Parathyroid adenoma (tissue), 2 donors: ENCODE measurements around the gene EFHC1.

ENCODE experiments used
- H2AFZ ChIP-seq: fragments of 300-600 bp; sonication (generic); one replicate; pipeline ENCODE4 v1.7.0; 2017; ENCODE audit warnings: antibody characterized with exemption, mild to moderate bottlenecking
- H3K27ac ChIP-seq: fragments of 300-600 bp; sonication (generic); one replicate; pipeline ENCODE4 v1.7.0; 2017
- H3K27me3 ChIP-seq: fragments of 300-600 bp; sonication (generic); one replicate; pipeline ENCODE4 v1.7.0; 2017; ENCODE audit warnings: low read length; ENCODE audit not compliant: control insufficient read depth, insufficient read depth
- H3K36me3 ChIP-seq: fragments of 300-600 bp; sonication (generic); one replicate; pipeline ENCODE4 v1.7.0; 2017; ENCODE audit warnings: low read length; ENCODE audit not compliant: control insufficient read depth, insufficient read depth
- H3K4me1 ChIP-seq: fragments of 300-600 bp; sonication (generic); one replicate; pipeline ENCODE4 v1.7.0; 2017; ENCODE audit warnings: control low read depth
- H3K4me2 ChIP-seq: fragments of 300-600 bp; sonication (generic); one replicate; pipeline ENCODE4 v1.7.0; 2017; ENCODE audit warnings: low read length
- H3K4me3 ChIP-seq: fragments of 300-600 bp; sonication (generic); one replicate; pipeline ENCODE4 v1.7.0; 2017; ENCODE audit warnings: low read depth, low read length
- H3K79me2 ChIP-seq: fragments of 300-600 bp; sonication (generic); one replicate; pipeline ENCODE4 v1.7.0; 2017; ENCODE audit warnings: control low read depth
- H3K9ac ChIP-seq: fragments of 300-600 bp; sonication (generic); one replicate; pipeline ENCODE4 v1.7.0; 2017; ENCODE audit warnings: mild to moderate bottlenecking
- H3K9me3 ChIP-seq: fragments of 300-600 bp; sonication (generic); one replicate; pipeline ENCODE4 v1.7.0; 2017; ENCODE audit warnings: low read length; ENCODE audit not compliant: control insufficient read depth
- TF ChIP-seq, protein P1 (sequence below): fragments of 300-600 bp; sonication (generic); IDR thresholded peaks from one replicate; pipeline ENCODE4 v1.7.0; 2017; ENCODE audit warnings: antibody characterized with exemption, mild to moderate bottlenecking
- donor health status: primary hyperparathyroidism.

Gene EFHC1

DNA sequence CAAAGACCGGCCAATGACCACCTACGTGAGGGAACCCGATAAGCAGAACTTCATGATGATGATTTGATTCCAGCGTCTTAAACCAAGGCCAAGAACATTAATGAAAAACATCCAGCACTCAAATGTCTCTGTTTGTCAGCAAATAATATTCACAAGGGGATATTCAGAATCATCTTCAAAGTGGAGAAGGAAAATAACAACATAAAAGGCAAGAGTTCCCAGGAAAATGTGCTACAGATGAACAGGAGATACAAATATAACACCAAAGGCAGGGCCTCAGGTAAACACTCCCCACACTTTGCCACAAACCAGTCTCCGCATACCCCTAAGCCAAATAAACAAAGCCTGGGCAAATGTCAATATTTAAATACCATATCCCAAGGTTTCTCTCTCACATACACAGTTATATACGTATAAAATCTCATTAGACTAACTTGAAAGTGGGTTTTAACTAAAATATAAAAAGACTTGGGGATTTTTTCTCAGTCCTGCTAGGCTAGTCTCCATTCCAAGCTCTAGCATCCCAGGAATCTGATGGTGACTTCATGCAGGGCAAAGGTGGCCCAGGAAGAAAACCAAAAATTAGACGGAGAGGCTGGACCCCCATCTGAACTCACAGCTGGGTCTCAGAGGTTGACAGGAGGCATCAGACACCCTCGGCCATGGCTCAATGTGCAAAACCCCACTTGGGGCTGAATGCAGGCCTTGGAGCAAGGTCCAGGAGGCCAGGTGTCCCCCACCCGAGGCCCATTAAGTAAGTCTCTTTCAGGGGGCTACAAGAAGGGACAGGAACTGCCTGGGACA, 124.7 kb downstream of the EFHC1 start:
- Histone ChIP-seq H3K4me1 (no peaks in the 10 kb centered on the region), H3K36me3 (no peaks in the 10 kb centered on the region), H3K4me3 (no peak overlapping the region), H3K9me3 (no peaks in the 10 kb centered on the region), H3K9ac (no peak overlapping the region), H3K27me3 (no peaks in the 10 kb centered on the region), H3K27ac (no peak overlapping the region), H2AFZ (no peak overlapping the region), H3K79me2 (peaks cover 27% of the 10 kb centered on the region), H3K4me2 (no peak overlapping the region)
- TF ChIP-seq, protein P1, sequence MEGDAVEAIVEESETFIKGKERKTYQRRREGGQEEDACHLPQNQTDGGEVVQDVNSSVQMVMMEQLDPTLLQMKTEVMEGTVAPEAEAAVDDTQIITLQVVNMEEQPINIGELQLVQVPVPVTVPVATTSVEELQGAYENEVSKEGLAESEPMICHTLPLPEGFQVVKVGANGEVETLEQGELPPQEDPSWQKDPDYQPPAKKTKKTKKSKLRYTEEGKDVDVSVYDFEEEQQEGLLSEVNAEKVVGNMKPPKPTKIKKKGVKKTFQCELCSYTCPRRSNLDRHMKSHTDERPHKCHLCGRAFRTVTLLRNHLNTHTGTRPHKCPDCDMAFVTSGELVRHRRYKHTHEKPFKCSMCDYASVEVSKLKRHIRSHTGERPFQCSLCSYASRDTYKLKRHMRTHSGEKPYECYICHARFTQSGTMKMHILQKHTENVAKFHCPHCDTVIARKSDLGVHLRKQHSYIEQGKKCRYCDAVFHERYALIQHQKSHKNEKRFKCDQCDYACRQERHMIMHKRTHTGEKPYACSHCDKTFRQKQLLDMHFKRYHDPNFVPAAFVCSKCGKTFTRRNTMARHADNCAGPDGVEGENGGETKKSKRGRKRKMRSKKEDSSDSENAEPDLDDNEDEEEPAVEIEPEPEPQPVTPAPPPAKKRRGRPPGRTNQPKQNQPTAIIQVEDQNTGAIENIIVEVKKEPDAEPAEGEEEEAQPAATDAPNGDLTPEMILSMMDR, result no peak

DNA sequence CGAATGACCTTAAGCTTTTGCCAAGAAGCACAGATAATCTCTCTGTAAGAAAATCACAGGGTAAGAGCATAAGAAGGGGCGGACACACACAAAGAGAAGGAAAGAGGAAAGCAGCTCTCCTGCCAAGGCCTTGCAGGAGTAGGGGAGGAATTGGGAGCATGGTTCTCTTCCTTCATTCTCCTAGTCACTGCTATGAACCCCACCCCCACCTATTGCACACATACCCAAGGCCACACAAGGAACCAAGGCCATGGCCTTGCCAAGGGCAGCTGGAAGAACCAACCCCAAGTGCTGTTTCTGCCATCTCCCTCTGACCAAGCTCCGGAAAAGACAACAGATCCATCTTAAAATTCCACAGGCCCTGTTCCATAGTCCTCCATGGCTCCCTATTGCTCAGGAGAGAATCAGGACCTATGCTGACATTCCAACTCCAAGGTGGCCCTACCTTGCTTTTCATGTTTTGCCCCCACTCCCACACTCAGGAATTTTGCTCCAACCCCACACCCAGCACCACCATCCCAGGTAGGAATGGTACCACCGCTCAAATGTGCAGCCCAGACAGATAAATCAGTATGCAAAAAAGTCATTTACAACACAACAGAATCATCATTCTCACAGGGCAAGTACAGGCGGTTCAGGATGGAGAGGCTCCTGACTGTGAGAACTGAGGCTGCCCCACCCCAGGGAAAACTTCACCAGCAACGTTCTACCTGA, 125.4 kb downstream of the EFHC1 start:
- H3K27me3 ChIP-seq, result no peaks in the 10 kb centered on the region
- no peak overlapping the region for H3K4me3 ChIP-seq
- no peaks in the 10 kb centered on the region for H3K4me1 ChIP-seq
- H2AFZ ChIP-seq, result no peak overlapping the region
- TF ChIP-seq, protein P1, result no peak
- no peaks in the 10 kb centered on the region for H3K36me3 ChIP-seq
- H3K27ac ChIP-seq, result no peak overlapping the region
- H3K4me2 ChIP-seq, result no peak overlapping the region
- peaks cover 27% of the 10 kb centered on the region for H3K79me2 ChIP-seq
- H3K9ac ChIP-seq, result no peak overlapping the region
- H3K9me3 ChIP-seq, result no peaks in the 10 kb centered on the region

DNA sequence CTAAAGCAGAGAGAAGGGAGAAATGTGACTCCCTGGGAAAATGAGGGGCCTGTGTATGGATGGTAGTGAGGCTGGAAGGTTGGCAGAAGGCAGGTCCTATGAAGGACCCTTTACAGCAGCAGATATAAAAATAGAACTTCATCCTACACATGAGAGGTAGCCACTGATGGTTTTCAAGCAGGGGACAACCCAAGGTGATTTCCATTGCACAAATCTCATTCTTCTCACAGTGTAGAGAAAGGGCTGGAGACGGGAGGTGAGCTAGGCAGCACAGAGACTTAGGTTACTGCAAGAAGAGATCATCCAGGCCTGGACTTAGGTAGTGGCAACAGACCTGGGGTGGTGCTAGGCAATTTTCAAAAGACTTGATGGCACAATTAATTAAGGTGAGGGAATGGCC, 126.0 kb downstream of the EFHC1 start:
- no peaks in the 10 kb centered on the region for H3K9me3 ChIP-seq
- TF ChIP-seq, protein P1, result no peak
- H3K79me2 ChIP-seq, result peaks cover 27% of the 10 kb centered on the region
- no peak overlapping the region for H3K4me2 ChIP-seq
- H3K27me3 ChIP-seq, result no peaks in the 10 kb centered on the region
- H2AFZ ChIP-seq, result no peak overlapping the region
- no peak overlapping the region for H3K27ac ChIP-seq
- no peaks in the 10 kb centered on the region for H3K36me3 ChIP-seq
- no peak overlapping the region for H3K9ac ChIP-seq
- peaks cover 5% of the 10 kb centered on the region for H3K4me1 ChIP-seq
- no peak overlapping the region for H3K4me3 ChIP-seq

DNA sequence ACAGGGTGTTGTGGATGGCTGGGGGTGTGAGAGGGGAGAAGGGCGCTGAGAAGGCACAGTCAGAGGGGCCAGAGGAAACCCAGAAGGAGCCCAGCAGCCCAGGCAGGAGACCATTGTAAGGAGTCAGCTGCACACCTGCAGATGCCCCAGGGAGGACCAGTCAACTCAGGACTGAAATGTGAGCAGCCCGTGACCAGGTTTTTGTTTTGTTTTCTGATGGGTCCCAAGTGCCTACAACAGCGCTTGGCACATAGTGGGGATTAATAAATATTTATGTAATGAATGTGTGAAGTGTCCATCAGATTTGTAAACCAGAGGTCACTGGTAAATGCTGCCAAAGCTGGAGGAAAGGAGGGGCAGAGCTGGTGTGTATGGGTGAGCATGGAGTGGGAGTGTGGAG, 126.5 kb downstream of the EFHC1 start:
- Histone ChIP-seq H3K27ac (no peak overlapping the region), H2AFZ (no peak overlapping the region), H3K9me3 (no peaks in the 10 kb centered on the region), H3K27me3 (no peaks in the 10 kb centered on the region), H3K4me1 (peaks cover 6% of the 10 kb centered on the region), H3K9ac (no peak overlapping the region), H3K4me2 (no peak overlapping the region), H3K4me3 (no peak overlapping the region), H3K36me3 (no peaks in the 10 kb centered on the region), H3K79me2 (peaks cover 27% of the 10 kb centered on the region)
- TF ChIP-seq, protein P1, result no peak
